Activated naive CD4-positive, alpha-beta T cell treated with anti-CD3 and anti-CD28 coated beads, Interleukin-2, amount 10 ng/mL, durations not matched to agents 7 days and 5 days (primary cell): ENCODE data around the gene RAB44.
"Not testable (repeated sequence)": the region's sequence is repeated elsewhere in the genome, so short reads cannot be mapped to it uniquely, and the experiment has no call there.

Experiments
- CTCF ChIA-PET: fragments of 350-600 bp; sonication (Branson Sonifier 250); formaldehyde crosslinking; loops from one replicate; lab custom pipeline; 2021; ENCODE audit warnings: antibody characterized with exemption; lab: Charles Lee
- DNase-seq: peaks from one replicate; pipeline ENCODE4 v3.0.0-alpha.2; 2020
- H3K27ac Mint-ChIP-seq: one replicate; pipeline ENCODE4 v1.8.0; 2021; ENCODE audit warnings: mild to moderate bottlenecking, moderate library complexity, mixed read lengths
- H3K27me3 Mint-ChIP-seq: one replicate; pipeline ENCODE4 v1.8.0; 2021; ENCODE audit warnings: mild to moderate bottlenecking, mixed read lengths
- H3K36me3 Mint-ChIP-seq: one replicate; pipeline ENCODE4 v1.8.0; 2021; ENCODE audit warnings: mixed read lengths
- H3K4me1 Mint-ChIP-seq: one replicate; pipeline ENCODE4 v1.8.0; 2021; ENCODE audit warnings: mixed read lengths
- H3K4me3 Mint-ChIP-seq: one replicate; pipeline ENCODE4 v1.8.0; 2021; ENCODE audit warnings: mild to moderate bottlenecking, moderate library complexity, mixed read lengths
- H3K9me3 Mint-ChIP-seq: one replicate; pipeline ENCODE4 v1.8.0; 2021; ENCODE audit warnings: mixed read lengths

RAB44 gene

DNA sequence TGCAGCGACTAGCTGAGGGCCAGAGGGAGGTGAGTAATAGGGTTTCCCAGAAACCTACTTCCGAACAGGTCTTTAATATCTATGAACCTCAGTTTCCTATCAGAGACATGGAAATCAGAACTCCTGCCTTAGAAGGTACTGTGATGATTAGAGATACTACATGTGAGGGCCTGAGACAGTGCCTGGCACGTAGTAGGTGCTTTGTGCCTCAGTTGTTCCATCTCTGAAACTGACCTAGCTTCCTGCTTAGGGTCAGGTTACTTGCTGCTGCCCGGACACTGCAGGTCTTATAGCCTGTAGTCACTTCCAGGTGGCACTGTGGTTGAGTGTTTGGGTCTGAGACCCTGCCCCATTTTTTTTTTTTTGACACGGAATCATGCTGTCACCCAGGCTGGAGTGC, 20.9 kb downstream of the RAB44 start:
- H3K27me3 Mint-ChIP-seq: peaks cover 49% of the 10 kb centered on the region
- CTCF ChIA-PET: interaction anchor here (0.8 to 8.1 kb wide), 2 partner anchors 36 to 40 kb away, joined by 3 to 41 read pairs; no protein-coding TSS in a partner anchor

DNA sequence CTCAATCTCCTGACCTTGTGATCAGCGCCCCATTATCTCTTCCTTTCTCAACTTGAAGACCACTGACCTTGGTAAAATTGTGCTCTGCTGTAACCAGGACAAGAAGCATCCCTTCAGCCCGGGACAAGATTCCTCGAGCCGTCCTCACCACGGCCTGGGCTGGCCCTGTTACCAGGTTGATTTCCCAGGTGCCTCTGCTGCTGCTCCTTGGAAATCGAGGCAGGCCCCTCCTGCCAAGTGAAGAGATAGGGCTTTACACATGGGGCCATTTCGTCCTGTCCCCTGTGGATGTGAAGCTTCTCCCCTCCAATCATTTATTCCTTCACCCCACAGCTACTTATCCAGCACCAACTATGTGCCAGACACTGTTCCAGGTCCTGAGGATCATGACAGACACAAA, 21.5 kb downstream of the RAB44 start:
- Mint-ChIP-seq H3K36me3 (no peaks in the 10 kb centered on the region), H3K27me3 (peaks cover 43% of the 10 kb centered on the region), H3K4me1 (no peaks in the 10 kb centered on the region), H3K27ac (no peak overlapping the region), H3K9me3 (no peaks in the 10 kb centered on the region), H3K4me3 (no peak overlapping the region)
- CTCF ChIA-PET: interaction anchor here (0.8 to 8.1 kb wide), 3 partner anchors 36 to 40 kb away, joined by 3 to 41 read pairs (median 4); no protein-coding TSS in a partner anchor
- no peak for DNase-seq

More for the DNA sequence above, 20.9 kb downstream of the RAB44 start:
- Mint-ChIP-seq H3K4me1 (no peaks in the 10 kb centered on the region), H3K36me3 (no peaks in the 10 kb centered on the region), H3K4me3 (no peak overlapping the region), H3K27ac (no peak overlapping the region), H3K9me3 (no peaks in the 10 kb centered on the region)
- peak; percentile 3 for DNase-seq

DNA sequence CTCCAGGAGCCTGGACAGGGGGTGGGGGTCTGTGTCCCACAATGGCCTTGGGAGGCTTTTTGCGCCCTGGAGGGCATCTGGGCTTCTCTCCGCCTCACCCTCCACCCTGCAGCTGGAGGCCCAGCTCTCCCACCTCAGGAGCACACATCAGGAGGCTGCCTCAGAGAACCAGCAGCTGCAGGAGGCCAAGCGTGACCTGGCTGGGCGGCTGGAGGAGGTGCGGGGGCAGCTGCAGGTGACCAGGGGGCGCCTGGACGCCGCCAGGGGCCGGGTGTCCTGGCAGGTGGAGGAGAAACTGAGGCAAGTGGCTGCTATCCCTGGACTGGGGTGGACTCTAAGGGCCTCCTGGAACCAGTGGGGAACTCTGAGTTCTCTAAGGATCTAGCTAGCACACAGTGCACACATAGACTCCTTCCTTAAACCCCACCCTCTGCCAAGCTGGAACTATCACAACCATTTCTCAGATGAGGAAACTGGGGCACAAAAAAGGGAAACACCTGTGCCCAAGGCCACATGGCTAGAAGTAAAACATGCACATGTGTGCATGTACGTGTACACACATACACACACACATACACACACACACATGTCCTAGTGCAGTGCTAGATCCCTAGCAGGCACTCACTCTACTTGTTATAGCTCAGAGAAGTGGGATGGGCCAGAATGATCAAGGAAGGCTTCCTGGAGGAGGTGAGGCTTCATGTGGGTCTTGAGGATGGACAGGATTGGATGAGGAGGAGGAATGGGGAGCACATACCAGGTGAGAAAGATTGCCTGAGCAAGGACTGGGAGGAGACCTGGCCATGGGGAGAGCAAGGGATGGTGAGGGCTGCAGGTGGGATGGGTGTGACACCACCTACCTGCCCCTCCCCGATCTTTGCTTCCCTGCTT, 22.9 kb downstream of the RAB44 start:
- Mint-ChIP-seq H3K27ac (no peak overlapping the region), H3K4me1 (peaks cover 7% of the 10 kb centered on the region), H3K4me3 (no peak overlapping the region), H3K36me3 (no peaks in the 10 kb centered on the region), H3K27me3 (peaks cover 37% of the 10 kb centered on the region), H3K9me3 (no peaks in the 10 kb centered on the region)
- CTCF ChIA-PET: interaction anchor here (0.8 to 8.1 kb wide), 4 partner anchors 37 to 105 kb away, joined by 3 to 41 read pairs (median 4); no protein-coding TSS in a partner anchor
- peak; percentile 15 for DNase-seq

DNA sequence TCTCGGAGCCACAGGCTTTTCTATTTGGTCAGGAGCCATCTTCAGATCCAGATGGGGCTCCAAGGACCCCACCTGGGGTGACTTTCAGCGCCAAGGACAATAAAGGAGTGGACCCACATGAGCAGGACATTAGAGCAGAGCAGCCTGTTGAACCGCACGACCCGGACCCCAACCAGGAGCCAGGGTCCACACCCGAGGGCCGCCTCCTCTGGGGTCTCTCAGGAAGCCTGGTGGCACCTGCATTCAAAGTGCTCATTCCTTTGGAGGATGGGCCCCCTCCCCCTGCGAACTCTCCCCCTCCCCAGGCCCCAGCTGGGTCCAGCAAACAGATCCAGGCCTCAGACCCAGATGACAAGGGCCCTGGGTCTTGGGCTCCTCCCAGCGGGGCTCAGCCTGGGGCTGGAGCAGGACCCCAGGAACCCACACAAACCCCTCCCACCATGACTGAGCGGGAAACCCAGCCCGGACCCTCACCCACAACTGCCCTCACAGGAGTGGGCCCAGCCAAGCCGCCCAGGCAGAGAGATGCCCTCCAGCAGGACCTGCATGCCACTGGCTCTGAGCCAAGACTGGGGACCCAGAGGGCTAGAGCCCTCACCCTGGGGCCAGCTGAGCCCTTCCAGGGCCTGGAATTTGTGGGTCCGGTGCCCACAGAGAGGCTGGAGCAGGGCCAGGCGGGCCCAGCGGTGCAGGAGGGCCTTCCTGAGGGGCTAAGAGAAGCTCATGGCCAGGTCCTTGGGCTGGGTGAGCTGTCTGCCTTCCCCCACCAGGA, 23.9 kb downstream of the RAB44 start:
- CTCF ChIA-PET: interaction anchor here (1.0 to 8.1 kb wide), 2 partner anchors 37 to 97 kb away, joined by 3 to 41 read pairs; no protein-coding TSS in a partner anchor

DNA sequence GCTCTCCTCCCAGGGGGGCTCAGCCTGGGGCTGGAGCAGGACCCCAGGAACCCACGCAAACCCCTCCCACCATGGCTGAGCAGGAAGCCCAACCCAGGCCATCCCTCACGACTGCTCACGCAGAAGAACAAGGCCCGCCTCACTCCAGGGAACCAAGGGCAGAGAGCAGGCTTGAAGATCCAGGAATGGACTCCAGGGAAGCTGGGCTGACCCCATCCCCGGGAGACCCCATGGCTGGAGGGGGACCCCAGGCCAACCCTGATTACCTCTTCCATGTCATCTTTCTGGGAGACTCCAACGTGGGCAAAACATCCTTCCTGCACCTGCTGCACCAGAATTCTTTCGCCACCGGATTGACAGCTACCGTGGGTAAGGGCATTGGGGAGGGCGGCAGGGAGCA, 24.7 kb downstream of the RAB44 start:
- Mint-ChIP-seq H3K9me3 (no peaks in the 10 kb centered on the region), H3K27ac (no peak overlapping the region), H3K4me1 (peaks cover 20% of the 10 kb centered on the region), H3K4me3 (no peak overlapping the region), H3K36me3 (no peaks in the 10 kb centered on the region), H3K27me3 (peaks cover 27% of the 10 kb centered on the region)
- no peak for DNase-seq
- CTCF ChIA-PET: interaction anchor here (0.9 to 8.1 kb wide), 5 partner anchors 13 to 107 kb away, joined by 3 to 41 read pairs (median 3); no protein-coding TSS in a partner anchor

More for the DNA sequence above, 23.9 kb downstream of the RAB44 start:
- Mint-ChIP-seq H3K4me1 (peaks cover 12% of the 10 kb centered on the region), H3K4me3 (no peak overlapping the region), H3K27ac (no peak overlapping the region), H3K27me3 (peaks cover 33% of the 10 kb centered on the region), H3K9me3 (no peaks in the 10 kb centered on the region), H3K36me3 (no peaks in the 10 kb centered on the region)
- DNase-seq: no peak

DNA sequence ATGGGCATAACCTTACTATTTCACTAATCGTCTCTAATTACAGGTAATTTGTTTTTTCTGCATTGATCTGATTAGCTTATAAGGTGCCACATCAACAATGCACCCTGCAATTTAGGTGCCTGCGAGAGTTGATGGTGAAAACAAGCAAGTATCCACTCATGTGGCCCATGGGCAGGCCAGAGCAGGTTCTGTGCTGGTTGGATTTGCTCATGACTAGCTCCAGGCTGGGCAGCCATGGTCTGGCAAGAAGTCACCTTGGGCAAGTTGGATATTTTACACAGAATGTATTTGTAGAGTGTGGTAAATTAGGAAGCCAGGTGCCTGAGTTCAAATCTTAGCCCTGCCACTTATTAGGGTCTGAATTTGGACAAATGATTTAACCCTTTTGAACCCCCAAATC, 25.3 kb downstream of the RAB44 start:
- H3K36me3 Mint-ChIP-seq: no peaks in the 10 kb centered on the region
- no peak overlapping the region for H3K27ac Mint-ChIP-seq
- CTCF ChIA-PET: interaction anchor here (0.7 to 8.1 kb wide), 7 partner anchors 13 to 108 kb away, joined by 3 to 41 read pairs (median 3); no protein-coding TSS in a partner anchor
- H3K4me1 Mint-ChIP-seq: peaks cover 26% of the 10 kb centered on the region
- no peaks in the 10 kb centered on the region for H3K9me3 Mint-ChIP-seq
- H3K4me3 Mint-ChIP-seq: no peak overlapping the region
- peaks cover 22% of the 10 kb centered on the region for H3K27me3 Mint-ChIP-seq
- DNase-seq: no peak

DNA sequence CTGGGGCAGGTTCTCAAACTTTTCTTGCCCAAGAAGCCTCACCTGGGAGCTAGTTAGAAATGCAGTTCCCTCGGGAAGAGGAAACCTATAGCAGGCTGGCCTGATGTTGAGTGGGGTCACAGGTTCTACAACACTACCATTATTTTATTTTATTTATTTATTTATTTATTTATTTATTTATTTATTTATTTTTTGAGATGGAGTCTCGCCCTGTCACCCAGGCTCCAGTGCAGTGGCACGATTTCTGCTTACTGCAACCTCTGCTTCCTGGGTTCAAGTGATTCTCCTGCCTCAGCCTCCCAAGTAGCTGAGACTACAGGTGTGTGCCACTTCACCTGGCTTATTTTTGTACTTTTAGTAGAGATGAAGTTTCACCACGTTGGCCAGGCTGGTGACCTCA, 26.4 kb downstream of the RAB44 start:
- not testable (repeated sequence) for H3K36me3 Mint-ChIP-seq, H3K4me3 Mint-ChIP-seq, H3K9me3 Mint-ChIP-seq, H3K27ac Mint-ChIP-seq, DNase-seq
- Mint-ChIP-seq H3K27me3 (peaks cover 24% of the 10 kb centered on the region), H3K4me1 (peaks cover 35% of the 10 kb centered on the region)
- CTCF ChIA-PET: interaction anchor here (0.6 to 8.1 kb wide), 15 partner anchors 8 to 109 kb away, joined by 3 to 41 read pairs (median 4); no protein-coding TSS in a partner anchor

DNA sequence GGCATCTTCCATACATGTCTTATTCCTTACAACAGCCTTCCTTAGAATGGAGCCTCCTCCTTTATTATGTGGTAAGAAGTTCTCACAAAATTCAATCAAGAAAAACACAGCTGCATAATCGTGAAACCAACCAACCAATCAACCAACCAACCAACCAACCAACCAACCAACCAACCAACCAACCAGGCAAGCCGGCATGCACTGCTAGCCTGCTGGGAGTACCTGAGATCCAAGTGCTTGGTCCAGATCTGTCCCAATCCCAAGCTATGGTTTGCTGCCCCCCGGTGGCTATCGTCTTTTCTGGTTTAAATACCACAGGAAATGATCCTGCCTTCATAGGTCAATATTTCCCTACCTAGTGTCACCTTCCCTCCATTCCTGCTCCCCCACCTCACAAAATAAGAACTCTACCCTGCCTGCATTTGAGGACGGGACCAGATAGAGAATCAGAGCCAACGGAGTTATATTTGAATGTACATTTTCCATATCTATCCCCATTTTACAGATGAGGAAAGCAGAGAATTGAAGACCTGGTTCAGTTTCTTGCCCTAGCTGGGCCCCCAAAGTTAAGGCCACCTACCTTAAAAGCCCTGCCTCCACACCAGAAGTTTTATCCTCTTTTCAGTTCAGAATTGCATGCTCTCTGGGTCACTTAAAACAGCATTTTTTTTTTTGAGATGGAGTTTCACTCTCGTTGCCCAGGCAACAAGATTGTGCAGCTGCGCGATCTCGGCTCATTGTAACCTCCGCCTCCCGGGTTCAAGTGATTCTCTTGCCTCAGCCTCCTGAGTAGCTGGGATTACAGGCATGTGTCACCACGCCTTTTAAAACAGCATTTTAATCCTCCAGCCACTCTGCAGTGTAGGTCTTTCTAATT, 27.1 kb downstream of the RAB44 start:
- no peak overlapping the region for H3K27ac Mint-ChIP-seq
- H3K9me3 Mint-ChIP-seq: no peaks in the 10 kb centered on the region
- CTCF ChIA-PET: interaction anchor here (0.6 to 8.1 kb wide), 16 partner anchors 8 to 259 kb away, joined by 3 to 41 read pairs (median 4); no protein-coding TSS in a partner anchor
- H3K4me3 Mint-ChIP-seq: no peak overlapping the region
- peaks cover 40% of the 10 kb centered on the region for H3K4me1 Mint-ChIP-seq
- peak; percentile 76 for DNase-seq
- peaks cover 24% of the 10 kb centered on the region for H3K27me3 Mint-ChIP-seq
- H3K36me3 Mint-ChIP-seq: no peaks in the 10 kb centered on the region

DNA sequence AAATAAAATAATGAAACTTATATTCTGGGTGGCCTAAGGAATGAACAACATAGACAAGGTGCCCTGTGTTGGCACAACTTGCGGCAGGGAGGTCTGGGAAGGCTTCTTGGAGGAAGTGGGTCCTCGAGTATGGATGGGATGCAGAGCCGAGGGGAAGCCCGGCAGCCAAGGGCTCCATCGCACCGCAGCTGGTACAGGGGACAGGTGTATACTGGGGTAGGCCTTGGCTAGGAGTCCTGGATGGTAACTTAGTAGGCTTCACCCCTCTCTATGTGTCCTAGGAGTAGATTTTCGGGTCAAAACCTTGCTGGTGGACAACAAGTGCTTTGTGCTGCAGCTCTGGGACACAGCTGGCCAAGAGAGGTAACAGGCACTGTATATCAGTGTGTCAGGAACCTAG, 28.0 kb downstream of the RAB44 start:
- H3K4me1 Mint-ChIP-seq: peaks cover 40% of the 10 kb centered on the region
- H3K4me3 Mint-ChIP-seq: no peak overlapping the region
- CTCF ChIA-PET: interaction anchor here (1.1 to 8.1 kb wide), 6 partner anchors 14 to 110 kb away, joined by 3 to 41 read pairs (median 6); no protein-coding TSS in a partner anchor
- no peaks in the 10 kb centered on the region for H3K36me3 Mint-ChIP-seq
- no peaks in the 10 kb centered on the region for H3K9me3 Mint-ChIP-seq
- peaks cover 24% of the 10 kb centered on the region for H3K27me3 Mint-ChIP-seq
- DNase-seq: no peak
- H3K27ac Mint-ChIP-seq: no peak overlapping the region

DNA sequence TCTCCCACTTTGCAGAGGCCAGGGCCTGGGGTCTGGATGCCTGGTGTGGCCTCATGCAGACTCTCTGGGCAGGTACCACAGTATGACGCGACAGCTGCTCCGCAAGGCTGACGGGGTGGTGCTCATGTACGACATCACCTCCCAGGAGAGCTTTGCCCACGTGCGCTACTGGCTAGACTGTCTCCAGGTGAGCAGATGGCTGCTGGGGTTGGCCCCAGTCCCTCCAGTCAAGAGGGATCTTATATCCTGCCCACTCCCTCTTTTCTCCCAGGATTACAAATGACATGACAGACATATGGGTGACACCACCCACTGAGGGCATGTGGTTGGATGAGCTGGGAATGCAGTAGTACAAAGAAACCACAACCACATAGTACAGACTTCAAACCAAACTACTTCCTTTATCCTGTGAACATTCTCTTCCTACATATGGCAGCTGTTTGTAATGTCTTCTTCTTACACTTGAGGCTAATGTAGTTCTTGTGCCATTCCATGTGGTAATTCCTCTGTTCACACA, 29.9 kb downstream of the RAB44 start:
- Mint-ChIP-seq H3K36me3 (no peaks in the 10 kb centered on the region), H3K9me3 (no peaks in the 10 kb centered on the region), H3K27me3 (peaks cover 27% of the 10 kb centered on the region), H3K4me1 (peaks cover 40% of the 10 kb centered on the region), H3K27ac (no peak overlapping the region), H3K4me3 (no peak overlapping the region)
- peak; percentile 41 for DNase-seq
- CTCF ChIA-PET: interaction anchor here (0.7 to 2.2 kb wide), 5 partner anchors 28 to 112 kb away, joined by 3 to 6 read pairs (median 3); no protein-coding TSS in a partner anchor

DNA sequence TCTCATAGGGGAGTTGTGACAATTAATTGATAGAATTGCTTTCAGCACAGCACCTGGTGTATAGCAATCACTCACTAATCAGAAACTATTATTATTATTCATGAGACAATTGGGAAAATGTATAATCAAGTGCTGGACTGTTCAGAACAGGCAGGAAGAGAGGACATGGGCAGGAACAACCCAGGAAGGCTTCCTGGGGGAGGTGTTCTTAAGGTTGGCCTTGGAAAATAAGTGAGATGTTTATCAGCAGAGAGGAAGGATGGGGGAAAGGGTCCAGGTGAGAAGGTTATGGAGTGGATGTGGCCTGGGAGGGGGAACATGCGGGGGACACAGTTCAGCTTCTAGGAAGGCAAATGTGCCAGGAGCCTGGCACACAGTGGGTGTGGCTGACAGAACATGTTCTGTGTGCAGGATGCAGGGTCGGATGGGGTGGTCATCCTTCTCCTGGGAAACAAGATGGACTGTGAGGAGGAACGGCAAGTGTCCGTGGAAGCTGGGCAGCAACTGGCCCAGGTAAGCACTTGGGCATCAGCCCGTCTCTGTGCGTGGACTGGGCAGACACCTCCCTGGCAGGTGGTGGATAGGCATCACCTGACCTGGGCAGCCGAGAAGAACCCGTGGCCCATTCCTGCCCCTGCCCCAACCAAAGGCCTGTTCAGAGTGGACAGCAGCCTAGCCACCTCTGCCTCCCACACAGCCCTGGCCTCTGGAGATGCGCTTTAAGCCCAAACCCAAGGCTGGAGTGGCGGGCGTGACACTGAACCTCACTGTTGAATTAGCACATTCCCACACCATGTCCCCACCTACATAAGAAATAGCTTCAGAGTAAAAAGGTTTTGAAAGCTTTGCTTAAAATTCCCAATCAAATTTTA, 30.9 kb downstream of the RAB44 start:
- CTCF ChIA-PET: interaction anchor here (0.7 to 2.2 kb wide), 5 partner anchors 27 to 113 kb away, joined by 3 to 6 read pairs (median 3); no protein-coding TSS in a partner anchor
- H3K4me3 Mint-ChIP-seq: no peak overlapping the region
- H3K4me1 Mint-ChIP-seq: peaks cover 40% of the 10 kb centered on the region
- H3K27ac Mint-ChIP-seq: no peak overlapping the region
- no peaks in the 10 kb centered on the region for H3K9me3 Mint-ChIP-seq
- no peak for DNase-seq
- peaks cover 32% of the 10 kb centered on the region for H3K27me3 Mint-ChIP-seq
- H3K36me3 Mint-ChIP-seq: no peaks in the 10 kb centered on the region

DNA sequence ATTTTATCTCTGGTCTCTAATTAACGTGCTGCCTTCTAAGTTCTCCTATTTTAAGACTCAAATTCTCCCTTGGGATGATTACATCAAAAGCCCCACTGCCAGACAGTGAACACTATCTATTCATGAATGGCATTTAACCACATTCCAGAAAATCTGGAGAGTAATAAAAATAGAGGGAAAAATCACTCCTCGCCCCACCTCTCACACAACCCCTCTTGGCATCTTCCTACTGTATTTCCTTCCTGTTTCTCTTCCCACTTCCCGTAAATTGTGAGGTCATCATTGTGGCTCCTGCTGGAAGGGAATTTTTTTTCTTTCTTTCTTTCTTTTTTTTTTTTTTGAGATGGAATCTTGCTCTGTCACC, 31.5 kb downstream of the RAB44 start:
- no peaks in the 10 kb centered on the region for H3K9me3 Mint-ChIP-seq
- peaks cover 41% of the 10 kb centered on the region for H3K4me1 Mint-ChIP-seq
- no peaks in the 10 kb centered on the region for H3K36me3 Mint-ChIP-seq
- no peak overlapping the region for H3K27ac Mint-ChIP-seq
- H3K27me3 Mint-ChIP-seq: peaks cover 36% of the 10 kb centered on the region
- DNase-seq: no peak
- CTCF ChIA-PET: interaction anchor here (0.9 to 2.2 kb wide), 2 partner anchors 26 to 30 kb away, joined by 3 to 4 read pairs; no protein-coding TSS in a partner anchor
- no peak overlapping the region for H3K4me3 Mint-ChIP-seq
